Pancreas (tissue), 10 donors: ENCODE results near the gene SLC6A3. TPM values are rescaled to one million over a fixed set of nuclear protein-coding genes. Genes with fewer than 3 reads are reported as not detected.

ENCODE experiments used
- ATAC-seq, 4 donors: fragments of 200-7000 bp; cut with Tn5 transposase; one replicate each; pipeline versions ENCODE4 v1.8.0 to v1.9.1; 2020; ENCODE audit warnings: mild to moderate bottlenecking in 4 of 4, moderate library complexity in 4 of 4
- DNase-seq, 6 donors: peaks; one replicate each; pipeline ENCODE4 v3.0.0-alpha.2; 2020
- FAIRE-seq: peaks from 2 replicates; lab custom pipeline; 2012; peaks lifted over from hg19 to GRCh38; lab: Jason Lieb, UNC
- H3K27ac ChIP-seq, 4 donors: fragments of 200-600 bp; sonication (generic); 1 replicate in 3 of 4; 2 replicates in 1 of 4; pipeline versions ENCODE4 v1.5.0 to v1.8.0; 2020
- H3K27me3 ChIP-seq, 4 donors: fragments of 200-600 bp; one replicate each; pipeline ENCODE4 v1.8.0; 2021
- H3K36me3 ChIP-seq, 3 donors: fragments of 200-600 bp; sonication (generic) in 1 of 3; one replicate each; pipeline versions ENCODE4 v1.5.0 to v1.8.0; 2020 to 2021
- H3K4me1 ChIP-seq, 3 donors: fragments of 200-600 bp; one replicate each; pipeline ENCODE4 v1.8.0; 2021
- H3K4me3 ChIP-seq, 4 donors: fragments of 200-600 bp; sonication (generic) in 2 of 4; one replicate each; pipeline versions ENCODE4 v1.5.0 to v1.8.0; 2020 to 2021
- H3K9me3 ChIP-seq, 4 donors: fragments of 200-600 bp; one replicate each; pipeline ENCODE4 v1.8.0; 2021
- CTCF ChIP-seq, 4 donors: fragments of 200-600 bp; sonication (generic) in 3 of 4; IDR thresholded peaks; one replicate each; pipeline versions ENCODE4 v1.5.0 to v1.8.0; 2021; ENCODE audit warnings: antibody characterized with exemption in 4 of 4
- WGBS, 2 donors: extraction: QIAGEN DNeasy Blood & Tissue Kit; methylation state at CpG; one replicate each; pipeline ENCODE4 v1.1.7; 2013; 5-methylcytosine and 5-hydroxymethylcytosine counted together
- intact Hi-C, 3 donors: fragments of 100-400 bp; cut with DNase I; formaldehyde crosslinking; loops; one replicate each; pipeline versions ENCODE4 v1.11.1 to v1.14.2; 2022
- polyA plus RNA-seq, 2 donors: library from polyadenylated mRNA; stranded (reverse); fragments of 200-250 nt; gene quantifications; one replicate each; pipeline ENCODE4 v1.2.3, GENCODE V29; 2013
- total RNA-seq, 6 donors: library from RNA; stranded (reverse); fragmentation: NEBNext Ultra II Directional in 4 of 6; extraction: Animal tissue kit (Norgen Biotek cat#: 25700) in 4 of 6; gene quantifications; one replicate each; pipeline versions ENCODE4 v1.2.1 to v1.2.4, GENCODE V29; 2021 to 2023
- donor health status: healthy with polysubstance abuse.
- donor health status: DM: no; HTN: no; CAD: no; lungs with moderate emphysema.
- donor health status: DM: no; HTN: no; CAD: no.
- donor health status: control.
- donor health status: control.
- donor health status: Bipolar disorder and iron deficiency.
- donor health status: DM: yes; HTN: yes; CAD: no.
- donor health status: DM: no; HTN: no; CAD: no.
- donor health status: DM: no; HTN: no; CAD: no.
- donor health status: DM: yes; HTN: yes; CAD: no.

Gene SLC6A3
- total and polyA plus RNA-seq, 8 donors, result not detected

- TF ChIP-seq CTCF (IDR thresholded peaks at IDR 0.05), result no peak
- no peak overlapping the region for H3K4me3 ChIP-seq
- H3K4me1 ChIP-seq, result no peaks in the 10 kb centered on the region
- FAIRE-seq, result no peak
- DNase-seq, result no peak
- H3K27ac ChIP-seq, result no peak overlapping the region
- WGBS, 2 donors, result 70 to 89% methylated on average over 14 of the region's 14 CpGs
- intact Hi-C loops, result no loop called here
- no peaks in the 10 kb centered on the region for H3K27me3 ChIP-seq
- ATAC-seq, result no peak
- no peaks in the 10 kb centered on the region for H3K9me3 ChIP-seq
- no peaks in the 10 kb centered on the region for H3K36me3 ChIP-seq
These were observed 78.7 kb downstream of the SLC6A3 start for GRCh38 chr5:1366514-1366913.

- WGBS, 2 donors, result 46 to 52% methylated on average over 9 of the region's 9 CpGs
- FAIRE-seq (no peak), DNase-seq (no peak), ATAC-seq (no peak)
- Histone ChIP-seq H3K9me3 (no peaks in the 10 kb centered on the region), H3K27me3 (peaks cover 0 to 7% (median 1%) of the 10 kb centered on the region in 4 donors), H3K4me1 (no peaks in the 10 kb centered on the region), H3K4me3 (no peak overlapping the region), H3K27ac (no peak overlapping the region), H3K36me3 (no peaks in the 10 kb centered on the region)
- no peak for TF ChIP-seq CTCF (IDR thresholded peaks at IDR 0.05)
- intact Hi-C loops, result no loop called here
These were observed 81.0 kb downstream of the SLC6A3 start for GRCh38 chr5:1364211-1364610.

GRCh38 chr5:1363581-1363980 is 81.7 kb downstream of the SLC6A3 start:
- Histone ChIP-seq H3K27me3 (peaks cover 0 to 7% (median 1%) of the 10 kb centered on the region in 4 donors), H3K4me3 (no peak overlapping the region), H3K9me3 (no peaks in the 10 kb centered on the region), H3K36me3 (no peaks in the 10 kb centered on the region), H3K27ac (no peak overlapping the region), H3K4me1 (no peaks in the 10 kb centered on the region)
- FAIRE-seq (no peak), DNase-seq (no peak), ATAC-seq (no peak)
- intact Hi-C loops, result no loop called here
- TF ChIP-seq CTCF (IDR thresholded peaks at IDR 0.05), result no peak
- WGBS, 2 donors, result 59 to 71% methylated on average over 16 of the region's 16 CpGs

- H3K9me3 ChIP-seq, result no peaks in the 10 kb centered on the region
- intact Hi-C loops, result no loop called here
- H3K36me3 ChIP-seq, result no peaks in the 10 kb centered on the region
- WGBS, 2 donors, result 19 to 20% methylated on average over 6 of the region's 6 CpGs
- peaks cover 0 to 7% (median 1%) of the 10 kb centered on the region in 4 donors for H3K27me3 ChIP-seq
- FAIRE-seq (no peak), ATAC-seq (no peak), DNase-seq (no peak)
- TF ChIP-seq CTCF (IDR thresholded peaks at IDR 0.05), result no peak
- H3K27ac ChIP-seq, result no peak overlapping the region
- no peak overlapping the region for H3K4me3 ChIP-seq
- H3K4me1 ChIP-seq, result no peaks in the 10 kb centered on the region
These were observed 82.1 kb downstream of the SLC6A3 start for GRCh38 chr5:1363160-1363559.

- ATAC-seq (no peak), FAIRE-seq (no peak), DNase-seq (no peak)
- Histone ChIP-seq H3K4me3 (no peak overlapping the region), H3K9me3 (no peaks in the 10 kb centered on the region), H3K36me3 (no peaks in the 10 kb centered on the region), H3K27me3 (peaks cover 0 to 7% (median 1%) of the 10 kb centered on the region in 4 donors), H3K4me1 (no peaks in the 10 kb centered on the region), H3K27ac (no peak overlapping the region)
- WGBS, 2 donors, result 58 to 69% methylated on average over 29 of the region's 29 CpGs
- TF ChIP-seq CTCF (IDR thresholded peaks at IDR 0.05), result no peak
- intact Hi-C loops, result no loop called here
These were observed 82.8 kb downstream of the SLC6A3 start for GRCh38 chr5:1362242-1363015.
